ENCODE results near the gene RHNO1.

DNA sequence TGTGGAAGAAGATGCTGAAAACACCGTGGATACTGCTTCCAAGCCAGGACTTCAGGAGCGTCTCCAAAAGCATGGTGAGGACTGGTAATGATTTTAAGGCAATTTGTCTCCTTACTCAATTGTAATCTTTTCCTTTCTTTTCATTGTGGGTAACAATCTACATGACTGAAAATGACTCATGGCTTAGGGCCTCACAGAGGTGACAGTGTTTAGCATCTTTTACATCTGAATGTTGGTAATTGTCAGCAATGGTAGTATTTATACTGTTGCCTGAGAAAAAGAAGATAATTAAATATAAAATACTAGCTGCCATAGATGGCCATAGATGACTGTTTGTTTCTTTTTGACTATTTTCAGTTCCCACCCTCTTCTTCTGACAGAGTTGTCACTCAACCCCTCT lies 45.3 kb downstream of the RHNO1 start:
- TF ChIP-seq POLR2A (IDR thresholded peaks at IDR 0.05) = no peak
- TF ChIP-seq, protein P1, sequence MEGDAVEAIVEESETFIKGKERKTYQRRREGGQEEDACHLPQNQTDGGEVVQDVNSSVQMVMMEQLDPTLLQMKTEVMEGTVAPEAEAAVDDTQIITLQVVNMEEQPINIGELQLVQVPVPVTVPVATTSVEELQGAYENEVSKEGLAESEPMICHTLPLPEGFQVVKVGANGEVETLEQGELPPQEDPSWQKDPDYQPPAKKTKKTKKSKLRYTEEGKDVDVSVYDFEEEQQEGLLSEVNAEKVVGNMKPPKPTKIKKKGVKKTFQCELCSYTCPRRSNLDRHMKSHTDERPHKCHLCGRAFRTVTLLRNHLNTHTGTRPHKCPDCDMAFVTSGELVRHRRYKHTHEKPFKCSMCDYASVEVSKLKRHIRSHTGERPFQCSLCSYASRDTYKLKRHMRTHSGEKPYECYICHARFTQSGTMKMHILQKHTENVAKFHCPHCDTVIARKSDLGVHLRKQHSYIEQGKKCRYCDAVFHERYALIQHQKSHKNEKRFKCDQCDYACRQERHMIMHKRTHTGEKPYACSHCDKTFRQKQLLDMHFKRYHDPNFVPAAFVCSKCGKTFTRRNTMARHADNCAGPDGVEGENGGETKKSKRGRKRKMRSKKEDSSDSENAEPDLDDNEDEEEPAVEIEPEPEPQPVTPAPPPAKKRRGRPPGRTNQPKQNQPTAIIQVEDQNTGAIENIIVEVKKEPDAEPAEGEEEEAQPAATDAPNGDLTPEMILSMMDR (IDR thresholded peaks at IDR 0.05) = no peak

All from lower leg skin (tissue), 3 donors.